Measurements from ENCODE around the gene SECISBP2L.
A peak's percentile ranks its signal among the peaks of the same experiment; 100 is the strongest.
"Not testable (repeated sequence)": the region's sequence is repeated elsewhere in the genome, so short reads cannot be mapped to it uniquely, and the experiment has no call there.

The SECISBP2L gene

DNA sequence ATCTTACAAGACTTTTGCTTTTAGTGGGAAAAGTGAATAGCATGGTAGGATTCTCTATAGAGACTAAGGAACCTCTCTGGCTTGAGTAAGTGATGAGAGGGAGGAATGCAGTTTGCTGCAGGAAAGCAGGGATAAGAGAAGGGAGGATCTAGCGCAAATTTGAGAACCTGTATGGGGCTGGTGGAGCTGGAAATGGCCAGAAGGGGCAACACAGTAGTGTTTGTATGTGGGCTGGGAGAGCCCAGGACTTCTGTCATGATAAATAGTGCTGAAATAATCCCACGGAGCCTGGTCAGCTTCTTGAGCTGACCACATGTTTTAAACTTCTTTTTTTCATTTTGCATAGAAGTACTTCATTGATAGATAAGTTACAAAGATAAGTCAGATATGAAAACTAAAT lies 71.4 kb downstream of the SECISBP2L start:
- DNase-seq (ENCODE audit: low read depth), result no peak
- peaks cover 3% of the 10 kb centered on the region for H3K9me3 ChIP-seq (ENCODE audit: control insufficient read depth, low read length)
- peaks cover 6% of the 10 kb centered on the region for H3K27me3 ChIP-seq (replicated peaks; ENCODE audit: control insufficient read depth, insufficient read depth, low read length)
- H3K36me3 ChIP-seq (ENCODE audit: control insufficient read depth, insufficient read depth, low read length, severe bottlenecking), result no peaks in the 10 kb centered on the region
- peaks cover 13% of the 10 kb centered on the region for H3K4me1 ChIP-seq (ENCODE audit: control insufficient read depth, insufficient read depth, low read length)
- peak overlapping the region; percentile 90 for H3K9ac ChIP-seq (ENCODE audit: low read length)
- H3K4me3 ChIP-seq (ENCODE audit: low read length), result peak overlapping the region; percentile 79

- Histone ChIP-seq H3K4me1 (ENCODE audit: control insufficient read depth, insufficient read depth, low read length) (peaks cover 13% of the 10 kb centered on the region), H3K4me3 (ENCODE audit: low read length) (no peak overlapping the region), H3K36me3 (ENCODE audit: control insufficient read depth, insufficient read depth, low read length, severe bottlenecking) (no peaks in the 10 kb centered on the region), H3K9ac (ENCODE audit: low read length) (no peak overlapping the region), H3K27me3 (replicated peaks; ENCODE audit: control insufficient read depth, insufficient read depth, low read length) (peaks cover 6% of the 10 kb centered on the region), H3K9me3 (ENCODE audit: control insufficient read depth, low read length) (peaks cover 3% of the 10 kb centered on the region)
- DNase-seq (ENCODE audit: low read depth), result no peak
Observed at GRCh38 chr15:48972750-48973503, 73.3 kb downstream of the SECISBP2L start.

GRCh38 chr15:48970926-48971325 lies 75.3 kb downstream of the SECISBP2L start:
- not testable (repeated sequence) for H3K9me3 ChIP-seq (ENCODE audit: control insufficient read depth, low read length); H3K4me3 ChIP-seq (ENCODE audit: low read length); DNase-seq (ENCODE audit: low read depth); H3K27me3 ChIP-seq (replicated peaks; ENCODE audit: control insufficient read depth, insufficient read depth, low read length); H3K9ac ChIP-seq (ENCODE audit: low read length); H3K4me1 ChIP-seq (ENCODE audit: control insufficient read depth, insufficient read depth, low read length); H3K36me3 ChIP-seq (ENCODE audit: control insufficient read depth, insufficient read depth, low read length, severe bottlenecking)

- Histone ChIP-seq H3K36me3 (ENCODE audit: control insufficient read depth, insufficient read depth, low read length, severe bottlenecking) (no peaks in the 10 kb centered on the region), H3K9me3 (ENCODE audit: control insufficient read depth, low read length) (peaks cover 3% of the 10 kb centered on the region), H3K27me3 (replicated peaks; ENCODE audit: control insufficient read depth, insufficient read depth, low read length) (peaks cover 6% of the 10 kb centered on the region), H3K4me3 (ENCODE audit: low read length) (no peak overlapping the region), H3K4me1 (ENCODE audit: control insufficient read depth, insufficient read depth, low read length) (peaks cover 11% of the 10 kb centered on the region), H3K9ac (ENCODE audit: low read length) (no peak overlapping the region)
- DNase-seq (ENCODE audit: low read depth), result no peak
Observed at GRCh38 chr15:48968066-48968465, 78.2 kb downstream of the SECISBP2L start.

GRCh38 chr15:48967336-48967735 lies 78.9 kb downstream of the SECISBP2L start:
- Histone ChIP-seq H3K27me3 (replicated peaks; ENCODE audit: control insufficient read depth, insufficient read depth, low read length) (peaks cover 6% of the 10 kb centered on the region), H3K36me3 (ENCODE audit: control insufficient read depth, insufficient read depth, low read length, severe bottlenecking) (no peaks in the 10 kb centered on the region), H3K4me3 (ENCODE audit: low read length) (no peak overlapping the region), H3K4me1 (ENCODE audit: control insufficient read depth, insufficient read depth, low read length) (peaks cover 18% of the 10 kb centered on the region), H3K9ac (ENCODE audit: low read length) (no peak overlapping the region), H3K9me3 (ENCODE audit: control insufficient read depth, low read length) (peaks cover 3% of the 10 kb centered on the region)
- no peak for DNase-seq (ENCODE audit: low read depth)

DNA sequence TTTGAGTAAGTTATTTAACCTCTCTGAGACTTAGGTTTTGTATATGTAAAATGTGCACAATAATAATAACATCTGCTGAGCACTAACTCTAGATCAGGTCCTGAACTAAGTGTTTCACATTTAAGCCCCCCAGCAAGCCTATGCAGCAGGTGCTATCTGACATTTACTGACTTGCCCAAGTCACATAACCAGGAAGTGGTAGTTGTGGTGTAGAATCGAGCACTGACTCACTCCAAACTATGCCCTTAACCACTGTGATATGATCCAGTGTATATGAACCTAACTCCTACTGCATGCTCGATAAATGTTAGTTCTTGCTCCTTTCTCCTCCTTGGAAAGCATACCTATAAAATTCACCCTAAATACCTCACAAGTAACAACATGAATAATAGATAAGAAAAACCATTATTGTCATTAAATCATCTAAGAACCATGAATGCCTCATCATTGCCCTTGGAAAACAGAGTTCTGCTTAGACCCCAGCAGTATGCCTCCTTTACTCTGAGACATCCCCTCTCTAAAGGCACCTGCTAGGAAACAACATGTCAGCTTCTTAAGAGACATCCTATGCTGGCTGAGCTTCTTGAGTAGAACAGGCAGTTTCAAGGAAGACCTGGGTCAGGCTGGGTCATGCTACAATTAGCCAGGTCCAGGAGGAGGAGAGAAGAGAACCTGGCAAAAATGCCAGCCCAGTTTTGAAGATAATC lies 79.5 kb downstream of the SECISBP2L start:
- Histone ChIP-seq H3K4me3 (ENCODE audit: low read length) (no peak overlapping the region), H3K9me3 (ENCODE audit: control insufficient read depth, low read length) (peaks cover 3% of the 10 kb centered on the region), H3K9ac (ENCODE audit: low read length) (no peak overlapping the region), H3K4me1 (ENCODE audit: control insufficient read depth, insufficient read depth, low read length) (peaks cover 19% of the 10 kb centered on the region), H3K36me3 (ENCODE audit: control insufficient read depth, insufficient read depth, low read length, severe bottlenecking) (no peaks in the 10 kb centered on the region), H3K27me3 (replicated peaks; ENCODE audit: control insufficient read depth, insufficient read depth, low read length) (peaks cover 2% of the 10 kb centered on the region)
- DNase-seq (ENCODE audit: low read depth), result peak; percentile 26

GRCh38 chr15:48965972-48966371 lies 80.3 kb downstream of the SECISBP2L start:
- no peaks in the 10 kb centered on the region for H3K36me3 ChIP-seq (ENCODE audit: control insufficient read depth, insufficient read depth, low read length, severe bottlenecking)
- H3K9me3 ChIP-seq (ENCODE audit: control insufficient read depth, low read length), result peaks cover 3% of the 10 kb centered on the region
- no peaks in the 10 kb centered on the region for H3K27me3 ChIP-seq (replicated peaks; ENCODE audit: control insufficient read depth, insufficient read depth, low read length)
- H3K9ac ChIP-seq (ENCODE audit: low read length), result no peak overlapping the region
- DNase-seq (ENCODE audit: low read depth), result peak; percentile 67
- peaks cover 19% of the 10 kb centered on the region for H3K4me1 ChIP-seq (ENCODE audit: control insufficient read depth, insufficient read depth, low read length)
- no peak overlapping the region for H3K4me3 ChIP-seq (ENCODE audit: low read length)

GRCh38 chr15:48964898-48965297 lies 81.3 kb downstream of the SECISBP2L start:
- no peaks in the 10 kb centered on the region for H3K9me3 ChIP-seq (ENCODE audit: control insufficient read depth, low read length)
- H3K27me3 ChIP-seq (replicated peaks; ENCODE audit: control insufficient read depth, insufficient read depth, low read length), result no peaks in the 10 kb centered on the region
- no peak overlapping the region for H3K4me3 ChIP-seq (ENCODE audit: low read length)
- peaks cover 19% of the 10 kb centered on the region for H3K4me1 ChIP-seq (ENCODE audit: control insufficient read depth, insufficient read depth, low read length)
- no peak for DNase-seq (ENCODE audit: low read depth)
- H3K36me3 ChIP-seq (ENCODE audit: control insufficient read depth, insufficient read depth, low read length, severe bottlenecking), result no peaks in the 10 kb centered on the region
- no peak overlapping the region for H3K9ac ChIP-seq (ENCODE audit: low read length)

- DNase-seq (ENCODE audit: low read depth), result peak; percentile 87
- Histone ChIP-seq H3K4me3 (ENCODE audit: low read length) (peak within 1 kb of the TSS; percentile 90), H3K9me3 (ENCODE audit: control insufficient read depth, low read length) (no peaks in the 10 kb centered on the region), H3K36me3 (ENCODE audit: control insufficient read depth, insufficient read depth, low read length, severe bottlenecking) (no peaks in the 10 kb centered on the region), H3K4me1 (ENCODE audit: control insufficient read depth, insufficient read depth, low read length) (peaks cover 19% of the 10 kb centered on the region), H3K9ac (ENCODE audit: low read length) (peak within 1 kb of the TSS; percentile 66), H3K27me3 (replicated peaks; ENCODE audit: control insufficient read depth, insufficient read depth, low read length) (no peaks in the 10 kb centered on the region)
Observed at GRCh38 chr15:48963524-48964113, 82.6 kb downstream of the SECISBP2L start, which contains the start of gene SHC4. SHC4 (minus strand) TSS chr15:48963919; CDS start chr15:48963015, 904 bp downstream.

- Histone ChIP-seq H3K27me3 (replicated peaks; ENCODE audit: control insufficient read depth, insufficient read depth, low read length) (no peaks in the 10 kb centered on the region), H3K4me3 (ENCODE audit: low read length) (peak overlapping the region; percentile 90), H3K9ac (ENCODE audit: low read length) (peak overlapping the region; percentile 66), H3K36me3 (ENCODE audit: control insufficient read depth, insufficient read depth, low read length, severe bottlenecking) (no peaks in the 10 kb centered on the region), H3K9me3 (ENCODE audit: control insufficient read depth, low read length) (no peaks in the 10 kb centered on the region), H3K4me1 (ENCODE audit: control insufficient read depth, insufficient read depth, low read length) (peaks cover 19% of the 10 kb centered on the region)
- DNase-seq (ENCODE audit: low read depth), result peak; percentile 84
Observed at GRCh38 chr15:48962662-48963523, 83.4 kb downstream of the SECISBP2L start.
